ENCODE data around the gene TULP4.

Gene TULP4

GRCh38 chr6:158287047-158287446 is 25.2 kb upstream of the TULP4 start (continued):
- TF ChIP-seq CTCF (tag by site-specific recombination; IDR thresholded peaks at IDR 0.05): no peak
- 0 out of 2 replicates have a peak, but pooled peaks have one; percentile 30 for TF ChIP-seq ZNF549 (tag by site-specific recombination; IDR thresholded peaks at IDR 0.05)
- peak; percentile 97 for TF ChIP-seq FEZF1 (tag by site-specific recombination; IDR thresholded peaks at IDR 0.05)
- peak; percentile 81; the same call in 1 of the 2 replicates for TF ChIP-seq ZNF610 (tag by site-specific recombination; IDR thresholded peaks at IDR 0.05; ENCODE audit: borderline replicate concordance)
- no peak for TF ChIP-seq SALL2 (tag by site-specific recombination; IDR thresholded peaks at IDR 0.05; ENCODE audit: borderline replicate concordance)
- TF ChIP-seq ZNF19 (tag by site-specific recombination; IDR thresholded peaks at IDR 0.05; ENCODE audit: low read depth): no peak
- TF ChIP-seq HIC1 (tag by site-specific recombination; IDR thresholded peaks at IDR 0.05): no peak; the same call in 1 of the 2 replicates
- peak; percentile 85 for TF ChIP-seq OVOL3 (tag by site-specific recombination; IDR thresholded peaks at IDR 0.05)
- TF ChIP-seq ZNF501 (tag by site-specific recombination; IDR thresholded peaks at IDR 0.05): peak; percentile 64; the same call in 1 of the 2 replicates
- TF ChIP-seq ZNF24 (tag by site-specific recombination; IDR thresholded peaks at IDR 0.05): 0 out of 2 replicates have a peak, but pooled peaks have one; percentile 29
- peak; percentile 38; the same call in 1 of the 2 replicates for TF ChIP-seq GLIS1 (tag by site-specific recombination; IDR thresholded peaks at IDR 0.05)
- TF ChIP-seq ZNF76 (tag by site-specific recombination; IDR thresholded peaks at IDR 0.05; ENCODE audit: borderline replicate concordance, low read depth): no peak
- peak; percentile 51; the same call in 1 of the 2 replicates for TF ChIP-seq ZBTB17 (tag by site-specific recombination; IDR thresholded peaks at IDR 0.05)
- TF ChIP-seq ZNF354C (tag by site-specific recombination; IDR thresholded peaks at IDR 0.05; ENCODE audit: borderline replicate concordance, low read depth): no peak
- TF ChIP-seq ZNF561 (tag by site-specific recombination; IDR thresholded peaks at IDR 0.05; ENCODE audit: borderline replicate concordance): peak; percentile 90
- no peak for TF ChIP-seq ZNF121 (tag by site-specific recombination; IDR thresholded peaks at IDR 0.05)
- peak; percentile 64 for TF ChIP-seq ATF2 (tag by site-specific recombination; IDR thresholded peaks at IDR 0.05; ENCODE audit: low read depth)
- TF ChIP-seq ZBTB49 (tag by site-specific recombination; IDR thresholded peaks at IDR 0.05; ENCODE audit: low read depth): 0 out of 2 replicates have a peak, but pooled peaks have one; percentile 16
- TF ChIP-seq ZNF621 (tag by site-specific recombination; IDR thresholded peaks at IDR 0.05): no peak
- no peak for TF ChIP-seq ZNF132 (tag by site-specific recombination; IDR thresholded peaks at IDR 0.05; ENCODE audit: borderline replicate concordance)
- TF ChIP-seq BCL6B (tag by site-specific recombination; IDR thresholded peaks at IDR 0.05): 0 out of 2 replicates have a peak, but pooled peaks have one; percentile 17
- TF ChIP-seq ZBTB7A (tag by site-specific recombination; IDR thresholded peaks at IDR 0.05; ENCODE audit: low read depth): no peak
- TF ChIP-seq ZNF18 (tag by site-specific recombination; IDR thresholded peaks at IDR 0.05): peak; percentile 78
- TF ChIP-seq ZNF768 (tag by site-specific recombination; IDR thresholded peaks at IDR 0.05): no peak
- TF ChIP-seq ZNF785 (tag by site-specific recombination; IDR thresholded peaks at IDR 0.05): no peak

All from HEK293 (cell line).